ENCODE results near the gene AREL1.

Gene AREL1

GRCh38 chr14:74697976-74698375 lies 14.9 kb downstream of the AREL1 start:
- DNase-seq (ENCODE audit: low read depth in 2 of 2, low spot score in 1 of 2), result no peak

- no peak for DNase-seq (ENCODE audit: low read depth in 2 of 2, low spot score in 1 of 2)
Observed at GRCh38 chr14:74697543-74697942, 15.3 kb downstream of the AREL1 start.

DNA sequence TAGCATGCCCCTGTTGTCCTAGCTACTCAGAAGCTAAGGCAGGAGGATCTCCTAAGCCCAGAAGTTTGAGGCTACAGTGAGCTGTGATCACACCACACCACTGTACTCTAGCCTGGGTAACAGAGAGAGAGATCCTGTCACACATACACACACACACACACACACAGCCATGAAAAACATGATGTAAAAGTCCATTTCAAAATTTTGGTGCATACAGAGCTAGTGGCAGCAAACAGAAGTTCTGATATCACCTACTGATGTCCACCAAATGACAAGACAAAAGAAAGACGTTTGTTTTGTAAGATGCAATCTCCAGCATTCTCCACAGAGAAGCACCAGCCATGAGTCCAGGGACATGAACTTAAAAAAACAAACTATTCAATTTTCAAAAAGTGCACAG lies 15.9 kb downstream of the AREL1 start:
- DNase-seq (ENCODE audit: low read depth in 2 of 2, low spot score in 1 of 2), result no peak

- no peak for DNase-seq (ENCODE audit: low read depth in 2 of 2, low spot score in 1 of 2)
Observed at GRCh38 chr14:74695406-74695805, 17.5 kb downstream of the AREL1 start.

GRCh38 chr14:74693191-74693590 lies 19.7 kb downstream of the AREL1 start:
- no peak for DNase-seq (ENCODE audit: low read depth in 2 of 2, low spot score in 1 of 2)

GRCh38 chr14:74691456-74691855 lies 21.4 kb downstream of the AREL1 start:
- DNase-seq (ENCODE audit: low read depth in 2 of 2, low spot score in 1 of 2), result no peak

- DNase-seq (ENCODE audit: low read depth in 2 of 2, low spot score in 1 of 2), result no peak
Observed at GRCh38 chr14:74685921-74686678, 26.8 kb downstream of the AREL1 start.

DNA sequence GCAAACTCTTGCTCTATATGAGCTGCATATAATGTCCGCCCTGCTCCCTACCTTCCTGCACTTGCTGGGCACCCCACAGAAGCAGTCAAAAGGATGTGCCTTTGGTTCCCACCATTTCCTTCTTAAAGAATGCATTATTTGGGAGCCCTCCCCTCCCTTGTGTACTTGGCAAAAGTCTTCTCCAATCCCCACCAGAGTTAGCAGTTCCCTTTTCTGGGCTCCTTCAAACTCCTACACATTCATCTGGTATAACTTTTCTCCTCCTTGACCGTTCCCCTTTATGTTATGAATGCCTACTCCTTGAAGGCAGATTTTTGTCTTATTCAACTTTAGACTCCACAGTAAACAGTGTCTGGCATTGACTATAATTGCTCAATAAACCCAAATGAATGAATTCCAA lies 27.8 kb downstream of the AREL1 start:
- DNase-seq (ENCODE audit: low read depth in 2 of 2, low spot score in 1 of 2), result no peak

- DNase-seq (ENCODE audit: low read depth in 2 of 2, low spot score in 1 of 2), result no peak
Observed at GRCh38 chr14:74684434-74684833, 28.4 kb downstream of the AREL1 start.

GRCh38 chr14:74683406-74683805 lies 29.5 kb downstream of the AREL1 start:
- DNase-seq (ENCODE audit: low read depth in 2 of 2, low spot score in 1 of 2), result no peak

DNA sequence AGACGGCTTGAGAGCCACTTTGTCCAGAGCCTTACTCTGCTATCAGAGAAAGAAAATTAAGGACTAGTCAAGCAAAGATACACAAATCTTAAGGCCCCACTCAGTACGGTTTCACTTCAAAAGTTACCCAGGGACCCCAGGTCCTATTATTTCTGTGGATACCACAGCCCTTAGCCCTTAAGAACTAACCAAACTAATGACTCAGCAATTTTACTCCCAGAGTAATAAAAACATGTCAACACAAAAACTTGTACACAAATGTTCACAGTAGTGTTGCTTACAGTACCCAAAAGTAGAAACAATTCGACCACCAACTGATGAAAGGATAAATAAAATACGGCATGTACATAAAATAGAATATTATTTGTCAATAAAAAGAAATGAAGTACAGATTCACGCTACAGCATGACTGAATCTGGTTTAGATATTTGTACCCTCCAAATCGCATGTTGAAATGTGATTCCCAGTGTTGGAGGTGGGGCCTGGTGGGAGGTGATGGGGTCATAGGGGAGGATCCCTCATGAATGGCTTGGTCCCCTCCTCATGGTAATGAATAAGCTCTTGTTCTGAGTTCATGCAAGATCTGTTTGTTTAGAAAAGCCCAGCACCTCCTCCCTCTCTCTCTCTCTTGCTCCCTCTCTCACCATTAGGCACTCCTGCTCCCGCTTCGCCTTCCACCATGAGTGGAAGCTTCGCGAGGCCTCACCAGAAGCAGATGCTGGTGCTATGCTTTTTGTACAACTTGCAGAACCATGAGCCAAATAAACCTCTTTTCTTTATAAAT lies 30.5 kb downstream of the AREL1 start:
- DNase-seq (ENCODE audit: low read depth in 2 of 2, low spot score in 1 of 2), result no peak

GRCh38 chr14:74675219-74675618 lies 37.7 kb downstream of the AREL1 start:
- no peak for DNase-seq (ENCODE audit: low read depth in 2 of 2, low spot score in 1 of 2)

- DNase-seq (ENCODE audit: low read depth in 2 of 2, low spot score in 1 of 2), result no peak
Observed at GRCh38 chr14:74673768-74674167, 39.1 kb downstream of the AREL1 start.

- DNase-seq (ENCODE audit: low read depth in 2 of 2, low spot score in 1 of 2), result no peak
Observed at GRCh38 chr14:74671789-74672188, 41.1 kb downstream of the AREL1 start.

DNA sequence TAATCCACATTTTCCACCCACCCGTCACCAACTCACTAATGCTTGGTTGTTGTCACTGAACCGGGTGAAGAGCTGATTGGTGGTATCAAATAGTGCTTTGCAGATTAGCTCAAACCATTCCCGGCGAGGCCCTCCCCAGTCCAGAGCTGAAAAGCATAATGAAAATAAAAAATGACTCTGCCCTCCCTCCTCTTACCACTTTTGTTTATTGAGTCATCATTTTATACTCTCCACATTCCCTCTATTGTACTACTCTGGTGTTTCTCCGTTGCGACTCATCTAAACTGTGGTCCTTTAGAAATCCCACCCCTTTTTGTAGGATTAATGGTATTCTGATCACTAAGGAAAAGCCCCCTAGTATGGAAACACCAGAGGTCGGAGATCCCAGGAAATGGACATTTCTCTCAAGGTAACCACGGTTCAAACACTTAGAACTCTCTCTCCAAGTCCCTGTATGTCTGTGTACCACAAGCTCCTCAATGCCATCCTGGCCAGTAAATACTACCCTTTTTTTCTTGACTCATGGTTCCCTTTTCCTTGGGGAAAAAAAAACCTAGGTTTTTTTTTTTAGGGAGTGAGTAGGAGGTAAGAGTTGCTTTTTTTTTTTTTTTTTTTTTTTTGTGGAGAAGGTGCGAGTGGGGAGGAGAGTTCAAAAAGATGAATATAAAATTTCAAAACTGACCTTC lies 42.0 kb downstream of the AREL1 start:
- no peak for DNase-seq (ENCODE audit: low read depth in 2 of 2, low spot score in 1 of 2)

DNA sequence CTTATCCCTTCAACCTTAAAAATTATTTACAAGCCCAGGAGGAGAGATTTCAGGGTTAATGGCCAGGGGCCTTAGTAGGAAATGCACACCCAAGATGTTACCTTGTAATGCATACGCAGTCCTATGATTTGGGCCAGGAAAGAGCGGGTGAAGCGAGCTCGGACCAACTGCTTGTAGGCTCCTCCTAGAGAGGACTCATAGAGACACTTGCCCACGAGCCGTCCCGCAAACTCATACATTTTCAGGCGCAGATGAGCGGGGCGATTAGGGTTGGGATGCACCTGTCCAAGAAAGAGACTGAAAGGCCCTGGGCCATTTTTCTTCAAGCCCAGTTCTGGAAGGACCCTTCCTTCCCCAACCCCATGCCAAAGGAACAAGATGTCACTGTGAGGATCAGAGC lies 43.0 kb downstream of the AREL1 start:
- DNase-seq (ENCODE audit: low read depth in 2 of 2, low spot score in 1 of 2), result no peak

DNA sequence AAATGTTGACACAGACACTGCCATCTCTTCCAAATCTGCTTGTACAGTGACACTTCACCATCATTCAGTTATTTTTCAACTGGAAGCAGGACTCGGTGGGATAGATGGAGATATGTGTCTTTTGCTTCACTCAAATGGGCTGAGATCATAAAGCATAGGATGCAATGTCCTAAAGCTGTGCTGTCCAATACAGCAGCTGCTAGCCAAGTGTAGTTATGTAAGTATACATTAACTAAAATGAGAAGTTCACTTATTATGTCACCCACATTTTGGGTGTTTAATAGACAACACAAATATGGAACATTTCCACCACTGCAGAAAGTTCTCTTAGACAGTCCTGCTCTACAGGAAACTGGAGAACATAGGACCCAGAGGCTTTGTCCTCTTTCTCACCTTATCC lies 43.6 kb downstream of the AREL1 start:
- no peak for DNase-seq (ENCODE audit: low read depth in 2 of 2, low spot score in 1 of 2)

DNA sequence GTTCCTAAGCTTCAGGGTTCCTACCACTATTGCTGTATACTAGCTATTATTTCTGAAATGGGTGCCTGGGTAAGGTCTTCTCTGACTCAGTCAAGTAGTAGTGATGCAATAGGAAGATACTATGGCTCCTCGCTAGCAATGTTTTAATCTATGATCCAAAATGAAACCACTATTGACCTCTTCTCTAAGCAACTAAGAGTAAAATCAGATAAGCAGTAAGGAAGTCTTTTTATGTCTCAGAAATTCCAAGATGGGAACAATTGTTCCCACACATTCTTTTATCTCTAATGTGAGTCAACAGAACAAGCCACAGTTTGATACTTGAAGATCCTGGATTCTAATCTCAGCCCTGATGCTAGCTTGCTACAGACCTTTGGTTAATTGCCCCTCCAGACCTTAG lies 45.1 kb downstream of the AREL1 start:
- DNase-seq (ENCODE audit: low read depth in 2 of 2, low spot score in 1 of 2), result no peak

DNA sequence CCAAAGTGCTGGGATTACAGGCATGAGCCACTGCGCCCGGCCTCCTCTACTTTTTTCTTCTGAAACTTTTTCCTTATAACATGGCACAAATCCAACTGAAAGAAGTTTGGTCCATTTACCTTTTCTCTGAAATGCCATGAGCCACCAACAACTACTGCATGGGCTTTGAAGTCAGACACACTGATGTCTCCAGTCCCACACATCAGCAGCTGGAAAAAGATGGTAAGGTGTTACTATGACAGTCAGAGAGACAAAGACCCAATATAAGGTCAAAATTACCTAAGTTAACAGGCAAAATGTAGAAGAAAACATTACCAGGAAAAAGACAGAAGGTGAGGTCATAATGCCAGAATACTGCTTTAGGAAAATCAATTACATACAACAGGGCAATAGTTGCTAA lies 48.2 kb downstream of the AREL1 start:
- DNase-seq (ENCODE audit: low read depth in 2 of 2, low spot score in 1 of 2), result no peak

- DNase-seq (ENCODE audit: low read depth in 2 of 2, low spot score in 1 of 2), result no peak
Observed at GRCh38 chr14:74663884-74664283, 49.0 kb downstream of the AREL1 start.

GRCh38 chr14:74661726-74662450 lies 51.0 kb downstream of the AREL1 start:
- no peak for DNase-seq (ENCODE audit: low read depth in 2 of 2, low spot score in 1 of 2)
